HepG2 (cell line): Measurements from ENCODE around the gene LPIN3. TPM values are rescaled to one million over a fixed set of nuclear protein-coding genes. Genes with fewer than 3 reads are reported as not detected.

Source experiments
- CAMTA2 ChIP-seq: sonication (generic); formaldehyde crosslinking; IDR thresholded peaks from 2 replicates; pipeline ENCODE4 v1.4.0; 2020; ENCODE audit warnings: mild to moderate bottlenecking, missing genetic modification reagents, borderline replicate concordance
- EED ChIP-seq: sonication (generic); formaldehyde crosslinking; IDR thresholded peaks from 2 replicates; pipeline ENCODE4 v1.5.0; 2020; ENCODE audit warnings: mild to moderate bottlenecking, missing genetic modification reagents
- IRX3 ChIP-seq: sonication (generic); formaldehyde crosslinking; IDR thresholded peaks from 2 replicates; pipeline ENCODE4 v1.8.1; 2023; ENCODE audit warnings: mild to moderate bottlenecking, low read depth, missing genetic modification reagents, borderline replicate concordance
- KLF6 ChIP-seq: IDR thresholded peaks from 2 replicates; pipeline ENCODE4 v1.8.0; 2016; ENCODE audit warnings: missing biosample characterization, missing genetic modification reagents
- MAFF ChIP-seq: IDR thresholded peaks from 2 replicates; pipeline ENCODE4 v1.6.1; 2011; ENCODE audit warnings: low read depth, low read length, improper control_type of control experiment
- NCOR1 ChIP-seq: fragments of 200-600 bp; sonication (generic); IDR thresholded peaks from 2 replicates; pipeline ENCODE4 v1.7.0; 2017; ENCODE audit warnings: antibody characterized with exemption, low read length, borderline replicate concordance
- NPAS2 ChIP-seq: sonication (generic); formaldehyde crosslinking; IDR thresholded peaks from 2 replicates; pipeline ENCODE4 v1.8.0; 2022; ENCODE audit warnings: mild to moderate bottlenecking, missing genetic modification reagents, borderline replicate concordance
- NR2F1 ChIP-seq, 2 experiments: fragments of 450-650 bp in 1 of 2; formaldehyde crosslinking in 1 of 2; IDR thresholded peaks; 2 replicates each; pipeline versions ENCODE4 v1.5.0 to v1.6.1; 2016 to 2020; ENCODE audit warnings: mild to moderate bottlenecking in 1 of 2, missing compliant biosample characterization in 1 of 2, missing genetic modification reagents in 1 of 2, moderate library complexity in 1 of 2
- PAX8 ChIP-seq: sonication (generic); formaldehyde crosslinking; IDR thresholded peaks from 2 replicates; pipeline ENCODE4 v1.8.0; 2022; ENCODE audit warnings: mild to moderate bottlenecking, missing genetic modification reagents, borderline replicate concordance
- PITX1 ChIP-seq: sonication (generic); formaldehyde crosslinking; IDR thresholded peaks from 2 replicates; pipeline ENCODE4 v1.5.1; 2020; ENCODE audit warnings: mild to moderate bottlenecking, missing genetic modification reagents
- RFX1 ChIP-seq: fragments of 450-650 bp; IDR thresholded peaks from 2 replicates; pipeline ENCODE4 v1.6.1; 2017
- SRSF4 ChIP-seq: fragments of 200-400 bp; formaldehyde crosslinking; IDR thresholded peaks from one replicate; pipeline ENCODE4 v1.6.1; 2018; ENCODE audit warnings: mild to moderate bottlenecking, low read depth, low read length, moderate library complexity; ENCODE audit not compliant: poor library complexity, severe bottlenecking
- TCF7 ChIP-seq: sonication (generic); IDR thresholded peaks from 2 replicates; pipeline ENCODE4 v1.6.1; 2016; ENCODE audit warnings: antibody characterized with exemption, low read depth
- ZNF446 ChIP-seq: sonication (generic); formaldehyde crosslinking; IDR thresholded peaks from 2 replicates; pipeline ENCODE4 v1.5.0; 2020; ENCODE audit warnings: mild to moderate bottlenecking, missing genetic modification reagents
- ZNF670 ChIP-seq: sonication (generic); formaldehyde crosslinking; IDR thresholded peaks from 2 replicates; pipeline ENCODE4 v1.8.0; 2022; ENCODE audit warnings: mild to moderate bottlenecking, missing genetic modification reagents, borderline replicate concordance
- ZNF776 ChIP-seq: sonication (generic); formaldehyde crosslinking; IDR thresholded peaks from 2 replicates; pipeline ENCODE4 v1.4.0; 2020; ENCODE audit warnings: mild to moderate bottlenecking, missing genetic modification reagents
- polyA plus RNA-seq, 8 experiments: library from polyadenylated mRNA; depleted of rRNA in 3 of 8; stranded (reverse) in 7 of 8; unstranded in 1 of 8; fragments of >200 nt; fragmentation: Illumina TruSeq in 4 of 8; extraction: Trizol in 4 of 8; gene quantifications; 2 replicates each; pipeline versions ENCODE4 v1.2.1 to v1.2.3, GENCODE V29; 2011 to 2016; ENCODE audit warnings: low read depth in 4 of 8, missing spikeins in 1 of 8, mixed read lengths in 1 of 8; ENCODE audit not compliant: insufficient read depth in 1 of 8
- total RNA-seq, 5 experiments: library from RNA; depleted of rRNA; stranded (reverse); fragments of >200 nt; fragmentation: Illumina TruSeq; extraction: Trizol; gene quantifications; 2 replicates each; pipeline ENCODE4 v1.2.3, GENCODE V29; 2016; ENCODE audit warnings: low read depth in 1 of 5
- TF ChIP-seq, protein P1 (sequence below): sonication (generic); formaldehyde crosslinking; IDR thresholded peaks from 2 replicates; pipeline ENCODE4 v1.4.0; 2020; ENCODE audit warnings: mild to moderate bottlenecking, missing genetic modification reagents

Gene LPIN3
- total and polyA plus RNA-seq, 2 of the 13 experiments (the other 11 are each of a cell fraction or from before 2014, with no cell fraction given), result 14.2 to 28.6 TPM

GRCh38 chr20:41316602-41317545 lies 23.7 kb upstream of the LPIN3 start (continued):
- TF ChIP-seq SRSF4 (no peak), NR2F1 (CRISPR knock-in tag; IDR thresholded peaks at IDR 0.05) (peak; percentile 73 to 89), PITX1 (CRISPR knock-in tag) (peak; percentile 63; the same call in 1 of the 2 replicates), CAMTA2 (CRISPR knock-in tag) (no peak), NPAS2 (no peak), EED (CRISPR knock-in tag) (peak; percentile 82), RFX1 (no peak), MAFF (no peak), ZNF446 (CRISPR knock-in tag) (no peak; the same call in 1 of the 2 replicates), KLF6 (CRISPR knock-in tag) (peak; percentile 81; the same call in 1 of the 2 replicates), TCF7 (no peak), PAX8 (CRISPR knock-in tag) (peak; percentile 91; the same call in 1 of the 2 replicates), IRX3 (CRISPR knock-in tag) (no peak), NCOR1 (no peak), ZNF670 (peak; percentile 59; the same call in 1 of the 2 replicates), ZNF776 (CRISPR knock-in tag) (peak; percentile 63; the same call in 1 of the 2 replicates)
- TF ChIP-seq, protein P1, sequence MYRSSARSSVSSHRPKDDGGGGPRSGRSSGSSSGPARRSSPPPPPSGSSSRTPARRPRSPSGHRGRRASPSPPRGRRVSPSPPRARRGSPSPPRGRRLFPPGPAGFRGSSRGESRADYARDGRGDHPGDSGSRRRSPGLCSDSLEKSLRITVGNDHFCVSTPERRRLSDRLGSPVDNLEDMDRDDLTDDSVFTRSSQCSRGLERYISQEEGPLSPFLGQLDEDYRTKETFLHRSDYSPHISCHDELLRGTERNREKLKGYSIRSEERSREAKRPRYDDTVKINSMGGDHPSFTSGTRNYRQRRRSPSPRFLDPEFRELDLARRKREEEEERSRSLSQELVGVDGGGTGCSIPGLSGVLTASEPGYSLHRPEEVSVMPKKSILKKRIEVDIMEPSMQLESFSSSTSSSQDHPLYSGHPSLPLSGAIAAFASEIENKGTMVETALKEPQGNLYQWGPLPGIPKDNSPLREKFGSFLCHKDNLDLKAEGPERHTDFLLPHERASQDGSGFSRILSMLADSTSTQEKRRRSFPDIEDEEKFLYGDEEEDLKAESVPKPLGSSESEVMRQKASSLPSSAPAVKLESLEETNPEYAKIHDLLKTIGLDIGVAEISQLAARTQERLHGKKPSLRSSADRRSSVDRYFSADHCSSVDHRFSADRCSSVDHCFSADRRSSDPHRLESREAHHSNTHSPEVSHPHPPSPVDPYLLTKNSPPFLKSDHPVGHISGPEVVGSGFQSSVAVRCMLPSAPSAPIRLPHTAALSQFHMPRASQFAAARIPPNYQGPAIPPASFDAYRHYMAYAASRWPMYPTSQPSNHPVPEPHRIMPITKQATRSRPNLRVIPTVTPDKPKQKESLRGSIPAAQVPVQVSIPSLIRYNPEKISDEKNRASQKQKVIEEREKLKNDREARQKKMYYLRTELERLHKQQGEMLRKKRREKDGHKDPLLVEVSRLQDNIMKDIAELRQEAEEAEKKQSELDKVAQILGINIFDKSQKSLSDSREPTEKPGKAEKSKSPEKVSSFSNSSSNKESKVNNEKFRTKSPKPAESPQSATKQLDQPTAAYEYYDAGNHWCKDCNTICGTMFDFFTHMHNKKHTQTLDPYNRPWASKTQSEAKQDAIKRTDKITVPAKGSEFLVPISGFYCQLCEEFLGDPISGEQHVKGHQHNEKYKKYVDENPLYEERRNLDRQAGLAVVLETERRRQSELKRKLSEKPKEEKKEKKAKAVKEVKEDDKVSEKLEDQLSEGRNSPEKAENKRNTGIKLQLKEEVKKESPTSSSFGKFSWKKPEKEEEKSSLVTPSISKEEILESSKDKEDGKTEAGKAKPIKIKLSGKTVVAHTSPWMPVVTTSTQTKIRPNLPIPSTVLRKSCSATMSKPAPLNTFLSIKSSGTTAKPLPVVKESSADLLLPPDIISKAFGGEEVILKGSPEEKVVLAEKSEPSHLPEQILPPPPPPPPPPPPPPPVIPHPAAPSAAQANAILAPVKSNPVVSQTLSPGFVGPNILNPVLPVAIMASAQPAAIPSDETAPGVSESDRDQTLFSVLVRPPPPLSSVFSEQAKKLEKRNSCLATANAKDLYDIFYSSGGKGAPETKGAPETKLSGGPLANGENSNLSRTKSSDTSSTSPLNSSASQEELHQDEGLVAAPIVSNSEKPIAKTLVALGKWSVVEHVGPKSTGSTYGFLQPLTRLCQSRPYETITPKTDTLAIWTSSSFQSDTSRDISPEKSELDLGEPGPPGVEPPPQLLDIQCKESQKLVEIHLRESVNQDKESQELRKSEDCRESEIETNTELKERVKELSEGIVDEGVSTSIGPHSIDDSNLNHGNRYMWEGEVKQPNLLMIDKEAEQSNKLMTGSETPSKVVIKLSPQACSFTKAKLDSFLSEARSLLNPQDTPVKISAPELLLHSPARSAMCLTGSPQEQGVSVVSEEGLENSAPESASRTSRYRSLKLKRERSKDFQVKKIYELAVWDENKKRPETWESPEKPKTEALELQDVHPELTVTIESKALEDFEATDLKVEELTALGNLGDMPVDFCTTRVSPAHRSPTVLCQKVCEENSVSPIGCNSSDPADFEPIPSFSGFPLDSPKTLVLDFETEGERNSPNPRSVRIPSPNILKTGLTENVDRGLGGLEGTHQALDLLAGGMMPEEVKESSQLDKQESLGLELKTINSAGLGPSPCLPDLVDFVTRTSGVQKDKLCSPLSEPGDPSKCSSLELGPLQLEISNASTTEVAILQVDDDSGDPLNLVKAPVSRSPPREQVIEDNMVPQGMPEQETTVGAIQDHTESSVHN (CRISPR knock-in tag), result peak; percentile 44; the same call in 1 of the 2 replicates
